Glutamatergic neuron (in vitro differentiated cells): ENCODE results near the gene ANXA4. TPM values are rescaled to one million over a fixed set of nuclear protein-coding genes. Genes with fewer than 3 reads are reported as not detected.

Experiments
- DNase-seq: peaks from one replicate; pipeline ENCODE4 v3.0.0; 2022
- H3K27ac Mint-ChIP-seq: one replicate; pipeline ENCODE4 v1.8.0; 2020; ENCODE audit warnings: mild to moderate bottlenecking, mixed read lengths, inconsistent platforms; ENCODE audit not compliant: unreplicated experiment
- H3K27me3 Mint-ChIP-seq: one replicate; pipeline ENCODE4 v1.8.0; 2020; ENCODE audit warnings: mild to moderate bottlenecking, moderate library complexity, mixed read lengths, inconsistent platforms; ENCODE audit not compliant: unreplicated experiment
- H3K36me3 Mint-ChIP-seq: one replicate; pipeline ENCODE4 v1.8.0; 2020; ENCODE audit warnings: mild to moderate bottlenecking, mixed read lengths, inconsistent platforms; ENCODE audit not compliant: unreplicated experiment
- H3K4me1 Mint-ChIP-seq: one replicate; pipeline ENCODE4 v1.8.0; 2020; ENCODE audit warnings: mild to moderate bottlenecking, low read depth, mixed read lengths, inconsistent platforms; ENCODE audit not compliant: unreplicated experiment
- H3K4me3 Mint-ChIP-seq: one replicate; pipeline ENCODE4 v1.8.0; 2020; ENCODE audit warnings: mild to moderate bottlenecking, mixed read lengths, inconsistent platforms; ENCODE audit not compliant: unreplicated experiment
- H3K9me3 Mint-ChIP-seq: one replicate; pipeline ENCODE4 v1.8.0; 2020; ENCODE audit warnings: mild to moderate bottlenecking, moderate library complexity, mixed read lengths, inconsistent platforms; ENCODE audit not compliant: unreplicated experiment
- CTCF ChIP-seq: fragments of 200-600 bp; sonication (generic); IDR thresholded peaks from one replicate; pipeline ENCODE4 v1.5.0; 2021; ENCODE audit not compliant: partially characterized antibody, unreplicated experiment
- total RNA-seq: library from RNA; stranded (reverse); fragmentation: NEBNext Ultra II Directional; extraction: Animal tissue kit (Norgen Biotek cat#: 25700); gene quantifications from one replicate; pipeline ENCODE4 v1.2.1, GENCODE V29; 2021; ENCODE audit not compliant: unreplicated experiment

The ANXA4 gene
- total RNA-seq, 1 donor from 2014 or later: 3.1 TPM

GRCh38 chr2:69776886-69777785 lies 35.2 kb downstream of the ANXA4 start:
- Mint-ChIP-seq H3K4me1 (peaks cover 13% of the 10 kb centered on the region), H3K4me3 (no peak overlapping the region), H3K36me3 (peaks cover 9% of the 10 kb centered on the region), H3K27ac (no peak overlapping the region), H3K27me3 (no peaks in the 10 kb centered on the region), H3K9me3 (peaks cover 3% of the 10 kb centered on the region)
- DNase-seq: no peak
- no peak for TF ChIP-seq CTCF

GRCh38 chr2:69777786-69778105 lies 35.8 kb downstream of the ANXA4 start:
- peaks cover 9% of the 10 kb centered on the region for H3K36me3 Mint-ChIP-seq
- TF ChIP-seq CTCF: no peak
- DNase-seq: no peak
- peaks cover 3% of the 10 kb centered on the region for H3K9me3 Mint-ChIP-seq
- H3K27me3 Mint-ChIP-seq: no peaks in the 10 kb centered on the region
- no peak overlapping the region for H3K4me3 Mint-ChIP-seq
- H3K27ac Mint-ChIP-seq: no peak overlapping the region
- peaks cover 14% of the 10 kb centered on the region for H3K4me1 Mint-ChIP-seq

GRCh38 chr2:69779258-69780001 lies 37.5 kb downstream of the ANXA4 start:
- peaks cover 9% of the 10 kb centered on the region for H3K36me3 Mint-ChIP-seq
- no peak overlapping the region for H3K27ac Mint-ChIP-seq
- H3K4me3 Mint-ChIP-seq: no peak overlapping the region
- no peaks in the 10 kb centered on the region for H3K27me3 Mint-ChIP-seq
- no peak for TF ChIP-seq CTCF
- peaks cover 2% of the 10 kb centered on the region for H3K9me3 Mint-ChIP-seq
- no peak for DNase-seq
- peaks cover 19% of the 10 kb centered on the region for H3K4me1 Mint-ChIP-seq

- Mint-ChIP-seq H3K9me3 (peaks cover 2% of the 10 kb centered on the region), H3K4me1 (peaks cover 19% of the 10 kb centered on the region), H3K27ac (no peak overlapping the region), H3K4me3 (no peak overlapping the region), H3K27me3 (no peaks in the 10 kb centered on the region), H3K36me3 (peaks cover 9% of the 10 kb centered on the region)
- no peak for DNase-seq
- no peak for TF ChIP-seq CTCF
These were observed 39.0 kb downstream of the ANXA4 start for GRCh38 chr2:69780921-69781320.
